Measurements from ENCODE around the gene TFAP2A. TPM values are rescaled to one million over a fixed set of nuclear protein-coding genes. Genes with fewer than 3 reads are reported as not detected.

TFAP2A gene
- total and polyA plus RNA-seq, 10 of the 15 experiments (the other 5 are each of a cell fraction or from before 2014, with no cell fraction given): 0.05 to 0.46 (median 0.17) TPM; not detected in 4

DNA sequence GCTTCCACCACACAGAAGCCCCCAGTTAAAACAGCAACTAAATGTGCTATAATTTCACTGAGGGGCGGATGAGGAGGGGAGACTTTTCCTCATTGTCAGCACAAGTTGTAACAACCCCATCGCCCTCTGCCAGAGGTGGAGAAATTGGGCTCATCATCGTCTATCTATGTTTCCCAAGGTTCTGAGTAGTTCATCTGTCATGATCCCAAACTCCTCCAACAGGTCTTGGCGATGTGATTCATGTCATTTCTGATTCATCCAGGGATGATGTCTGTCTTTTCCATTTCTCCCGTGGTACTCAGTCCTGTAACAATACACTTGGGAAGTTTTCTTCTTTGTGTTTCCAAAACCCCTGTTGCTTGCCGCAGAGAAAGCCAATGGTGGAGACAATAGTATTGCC lies 51.0 kb downstream of the TFAP2A start:
- intact Hi-C loops (cut with micrococcal nuclease; ENCODE audit: unreplicated experiment) (no loop called here), in situ Hi-C loops (cut with MboI) (no loop called here)
- Histone ChIP-seq H3K79me2 (ENCODE audit: control insufficient read depth, insufficient read depth, low read length) (no peaks in the 10 kb centered on the region), H2AFZ (ENCODE audit: control insufficient read depth, low read depth, low read length) (no peak overlapping the region), H4K20me1 (ENCODE audit: control insufficient read depth, insufficient read depth) (no peaks in the 10 kb centered on the region), H3K27me3 (replicated peaks in 1 of 2; ENCODE audit: control insufficient read depth in 2 of 2, insufficient read depth in 2 of 2, low read length in 1 of 2) (peaks cover 0 to 2% of the 10 kb centered on the region in 2 experiments; a peak in 3 of 4 replicates), H3K9me3 (replicated peaks; ENCODE audit: control insufficient read depth, insufficient read depth, low read length) (no peaks in the 10 kb centered on the region; the same call in 2 of the 3 replicates), H3K36me3 (ENCODE audit: control insufficient read depth in 2 of 2, insufficient read depth in 2 of 2, low read length in 1 of 2) (no peaks in the 10 kb centered on the region), H3K27ac (ENCODE audit: control insufficient read depth, insufficient read depth) (no peak overlapping the region), H3K9ac (ENCODE audit: control insufficient read depth, insufficient read depth, low read length) (no peak overlapping the region), H3K4me3 (no peak overlapping the region), H3K4me1 (ENCODE audit: control insufficient read depth, insufficient read depth, low read length) (no peaks in the 10 kb centered on the region), H3K4me2 (ENCODE audit: control insufficient read depth, insufficient read depth) (no peak overlapping the region)
- ChIA-PET CTCF (no interaction called here), RAD21 (ENCODE audit: unreplicated experiment) (no interaction called here), SMC1A (ENCODE audit: uncharacterized antibody, unreplicated experiment) (interaction anchor here (1.0 kb wide), 1 partner anchor 24 kb away, joined by 3 read pairs; no protein-coding TSS in a partner anchor), POLR2A (no interaction called here)
- 19% methylated on average over 6 of the region's 6 CpGs for WGBS (ENCODE audit: insufficient coverage, insufficient replicate concordance, low lambda C conversion rate, missing lambda C conversion rate)
- DNase-seq (ENCODE audit: low read depth, low spot score): no peak
- BruUV-seq (replicated peaks): no TSS peak
- TF ChIP-seq ZNF274 (IDR thresholded peaks at IDR 0.05; ENCODE audit: insufficient read depth, insufficient read length): no peak
- no peak for TF ChIP-seq EED (IDR thresholded peaks at IDR 0.05; ENCODE audit: low read depth)
- TF ChIP-seq SP1 (IDR thresholded peaks at IDR 0.05; ENCODE audit: low read depth, low read length): no peak
- TF ChIP-seq NBN (IDR thresholded peaks at IDR 0.05): no peak
- TF ChIP-seq MEF2B (IDR thresholded peaks at IDR 0.05; ENCODE audit: partially characterized antibody, poor library complexity, severe bottlenecking): no peak
- TF ChIP-seq, protein P1, sequence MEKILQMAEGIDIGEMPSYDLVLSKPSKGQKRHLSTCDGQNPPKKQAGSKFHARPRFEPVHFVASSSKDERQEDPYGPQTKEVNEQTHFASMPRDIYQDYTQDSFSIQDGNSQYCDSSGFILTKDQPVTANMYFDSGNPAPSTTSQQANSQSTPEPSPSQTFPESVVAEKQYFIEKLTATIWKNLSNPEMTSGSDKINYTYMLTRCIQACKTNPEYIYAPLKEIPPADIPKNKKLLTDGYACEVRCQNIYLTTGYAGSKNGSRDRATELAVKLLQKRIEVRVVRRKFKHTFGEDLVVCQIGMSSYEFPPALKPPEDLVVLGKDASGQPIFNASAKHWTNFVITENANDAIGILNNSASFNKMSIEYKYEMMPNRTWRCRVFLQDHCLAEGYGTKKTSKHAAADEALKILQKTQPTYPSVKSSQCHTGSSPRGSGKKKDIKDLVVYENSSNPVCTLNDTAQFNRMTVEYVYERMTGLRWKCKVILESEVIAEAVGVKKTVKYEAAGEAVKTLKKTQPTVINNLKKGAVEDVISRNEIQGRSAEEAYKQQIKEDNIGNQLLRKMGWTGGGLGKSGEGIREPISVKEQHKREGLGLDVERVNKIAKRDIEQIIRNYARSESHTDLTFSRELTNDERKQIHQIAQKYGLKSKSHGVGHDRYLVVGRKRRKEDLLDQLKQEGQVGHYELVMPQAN (conservative IDR thresholded peaks at IDR 0.05): no peak
- TF ChIP-seq, protein P2, sequence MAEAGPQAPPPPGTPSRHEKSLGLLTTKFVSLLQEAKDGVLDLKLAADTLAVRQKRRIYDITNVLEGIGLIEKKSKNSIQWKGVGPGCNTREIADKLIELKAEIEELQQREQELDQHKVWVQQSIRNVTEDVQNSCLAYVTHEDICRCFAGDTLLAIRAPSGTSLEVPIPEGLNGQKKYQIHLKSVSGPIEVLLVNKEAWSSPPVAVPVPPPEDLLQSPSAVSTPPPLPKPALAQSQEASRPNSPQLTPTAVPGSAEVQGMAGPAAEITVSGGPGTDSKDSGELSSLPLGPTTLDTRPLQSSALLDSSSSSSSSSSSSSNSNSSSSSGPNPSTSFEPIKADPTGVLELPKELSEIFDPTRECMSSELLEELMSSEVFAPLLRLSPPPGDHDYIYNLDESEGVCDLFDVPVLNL (IDR thresholded peaks at IDR 0.05; ENCODE audit: low read depth, low read length): no peak
- TF ChIP-seq IRF4 (IDR thresholded peaks at IDR 0.05; ENCODE audit: low read depth, low read length): no peak
- no peak for TF ChIP-seq YBX1 (IDR thresholded peaks at IDR 0.05)
- no peak for TF ChIP-seq CREM (IDR thresholded peaks at IDR 0.05; ENCODE audit: low read depth)
- no peak for TF ChIP-seq SREBF2 (IDR thresholded peaks at IDR 0.05; ENCODE audit: low read length)
- TF ChIP-seq ATF7 (IDR thresholded peaks at IDR 0.05; ENCODE audit: low read depth): no peak
- TF ChIP-seq DPF2 (IDR thresholded peaks at IDR 0.05): no peak
- TF ChIP-seq, protein P3, sequence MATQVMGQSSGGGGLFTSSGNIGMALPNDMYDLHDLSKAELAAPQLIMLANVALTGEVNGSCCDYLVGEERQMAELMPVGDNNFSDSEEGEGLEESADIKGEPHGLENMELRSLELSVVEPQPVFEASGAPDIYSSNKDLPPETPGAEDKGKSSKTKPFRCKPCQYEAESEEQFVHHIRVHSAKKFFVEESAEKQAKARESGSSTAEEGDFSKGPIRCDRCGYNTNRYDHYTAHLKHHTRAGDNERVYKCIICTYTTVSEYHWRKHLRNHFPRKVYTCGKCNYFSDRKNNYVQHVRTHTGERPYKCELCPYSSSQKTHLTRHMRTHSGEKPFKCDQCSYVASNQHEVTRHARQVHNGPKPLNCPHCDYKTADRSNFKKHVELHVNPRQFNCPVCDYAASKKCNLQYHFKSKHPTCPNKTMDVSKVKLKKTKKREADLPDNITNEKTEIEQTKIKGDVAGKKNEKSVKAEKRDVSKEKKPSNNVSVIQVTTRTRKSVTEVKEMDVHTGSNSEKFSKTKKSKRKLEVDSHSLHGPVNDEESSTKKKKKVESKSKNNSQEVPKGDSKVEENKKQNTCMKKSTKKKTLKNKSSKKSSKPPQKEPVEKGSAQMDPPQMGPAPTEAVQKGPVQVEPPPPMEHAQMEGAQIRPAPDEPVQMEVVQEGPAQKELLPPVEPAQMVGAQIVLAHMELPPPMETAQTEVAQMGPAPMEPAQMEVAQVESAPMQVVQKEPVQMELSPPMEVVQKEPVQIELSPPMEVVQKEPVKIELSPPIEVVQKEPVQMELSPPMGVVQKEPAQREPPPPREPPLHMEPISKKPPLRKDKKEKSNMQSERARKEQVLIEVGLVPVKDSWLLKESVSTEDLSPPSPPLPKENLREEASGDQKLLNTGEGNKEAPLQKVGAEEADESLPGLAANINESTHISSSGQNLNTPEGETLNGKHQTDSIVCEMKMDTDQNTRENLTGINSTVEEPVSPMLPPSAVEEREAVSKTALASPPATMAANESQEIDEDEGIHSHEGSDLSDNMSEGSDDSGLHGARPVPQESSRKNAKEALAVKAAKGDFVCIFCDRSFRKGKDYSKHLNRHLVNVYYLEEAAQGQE (IDR thresholded peaks at IDR 0.05; ENCODE audit: low read depth, low read length): no peak
- no peak for FAIRE-seq
- no peak for ATAC-seq
